Hepatocyte (in vitro differentiated cells): Measurements from ENCODE around the gene GFOD1. TPM values are rescaled to one million over a fixed set of nuclear protein-coding genes. Genes with fewer than 3 reads are reported as not detected.

Experiments
- DNase-seq: peaks from one replicate; pipeline ENCODE4 v3.0.0-alpha.2; 2016; ENCODE audit warnings: low spot score
- H2AFZ ChIP-seq: fragments of 200-600 bp; sonication (generic); 2 replicates; pipeline ENCODE4 v1.6.0; 2016; ENCODE audit warnings: antibody characterized with exemption, mild to moderate bottlenecking
- H3K27ac ChIP-seq: fragments of 200-600 bp; sonication (generic); 2 replicates; pipeline ENCODE4 v1.5.1; 2016; ENCODE audit warnings: mild to moderate bottlenecking
- H3K27me3 ChIP-seq: fragments of 200-600 bp; sonication (generic); 2 replicates; pipeline ENCODE4 v1.6.1; 2016
- H3K36me3 ChIP-seq: fragments of 200-600 bp; sonication (generic); replicated peaks from 2 replicates; pipeline ENCODE4 v1.5.1; 2016; ENCODE audit warnings: low read depth; ENCODE audit not compliant: insufficient read depth
- H3K4me1 ChIP-seq: fragments of 200-600 bp; sonication (generic); 2 replicates; pipeline ENCODE4 v1.5.1; 2016; ENCODE audit warnings: mild to moderate bottlenecking, moderate library complexity; ENCODE audit not compliant: insufficient read depth
- H3K4me2 ChIP-seq: fragments of 200-600 bp; sonication (generic); 2 replicates; pipeline ENCODE4 v1.6.0; 2016
- H3K4me3 ChIP-seq: fragments of 200-600 bp; sonication (generic); 2 replicates; pipeline ENCODE4 v1.5.1; 2016; ENCODE audit warnings: mild to moderate bottlenecking
- H3K79me2 ChIP-seq: fragments of 200-600 bp; sonication (generic); 2 replicates; pipeline ENCODE4 v1.6.0; 2017; ENCODE audit warnings: mild to moderate bottlenecking
- H3K9me2 ChIP-seq: fragments of 200-600 bp; sonication (generic); replicated peaks from 2 replicates; pipeline ENCODE4 v1.6.0; 2017; ENCODE audit warnings: mild to moderate bottlenecking; ENCODE audit not compliant: insufficient read depth
- H3K9me3 ChIP-seq: fragments of 200-600 bp; sonication (generic); 2 replicates; pipeline ENCODE4 v1.5.1; 2016; ENCODE audit warnings: low read depth, mild to moderate bottlenecking
- H4K20me1 ChIP-seq: fragments of 200-600 bp; sonication (generic); 2 replicates; pipeline ENCODE4 v1.6.0; 2016; ENCODE audit warnings: mild to moderate bottlenecking; ENCODE audit not compliant: insufficient read depth, poor library complexity, severe bottlenecking
- EZH2 ChIP-seq: fragments of 200-600 bp; sonication (generic); IDR thresholded peaks from 2 replicates; pipeline ENCODE4 v1.6.1; 2016; ENCODE audit warnings: antibody characterized with exemption, mild to moderate bottlenecking, borderline replicate concordance
- EZH2phosphoT487 ChIP-seq: fragments of 200-600 bp; sonication (generic); IDR thresholded peaks from one replicate; pipeline ENCODE4 v1.6.1; 2018; ENCODE audit warnings: antibody characterized with exemption, mild to moderate bottlenecking, low read depth, moderate library complexity; ENCODE audit not compliant: unreplicated experiment, severe bottlenecking
- WGBS: methylation state at CpG from one replicate; pipeline ENCODE4 v1.1.6; 2016; ENCODE audit warnings: low lambda C conversion rate; ENCODE audit errors: missing lambda C conversion rate; 5-methylcytosine and 5-hydroxymethylcytosine counted together
- polyA plus RNA-seq: library from polyadenylated mRNA; unstranded; fragments of >200 nt; fragmentation: Nextera tagmentation; extraction: Ambion mirVana; gene quantifications from 2 replicates; pipeline ENCODE4 v1.2.1, GENCODE V29; 2016
- total RNA-seq: library from RNA; depleted of rRNA; stranded (reverse); fragments of >200 nt; gene quantifications from 2 replicates; pipeline ENCODE4 v1.2.3, GENCODE V29; 2014
- TF ChIP-seq, protein P1 (sequence below): fragments of 200-600 bp; sonication (generic); IDR thresholded peaks from 2 replicates; pipeline ENCODE4 v1.5.1; 2016; ENCODE audit warnings: antibody characterized with exemption, mild to moderate bottlenecking; ENCODE audit not compliant: poor library complexity

The GFOD1 gene
- total and polyA plus RNA-seq, 2 experiments from 2014 or later, result 2.8 to 3.5 TPM

GRCh38 chr6:13412639-13413465, 74.5 kb downstream of the GFOD1 start:
- no peak overlapping the region for H2AFZ ChIP-seq
- no peak overlapping the region for H3K27ac ChIP-seq
- no peaks in the 10 kb centered on the region for H3K27me3 ChIP-seq
- no peaks in the 10 kb centered on the region for H3K36me3 ChIP-seq
- TF ChIP-seq EZH2, result no peak
- TF ChIP-seq, protein P1, sequence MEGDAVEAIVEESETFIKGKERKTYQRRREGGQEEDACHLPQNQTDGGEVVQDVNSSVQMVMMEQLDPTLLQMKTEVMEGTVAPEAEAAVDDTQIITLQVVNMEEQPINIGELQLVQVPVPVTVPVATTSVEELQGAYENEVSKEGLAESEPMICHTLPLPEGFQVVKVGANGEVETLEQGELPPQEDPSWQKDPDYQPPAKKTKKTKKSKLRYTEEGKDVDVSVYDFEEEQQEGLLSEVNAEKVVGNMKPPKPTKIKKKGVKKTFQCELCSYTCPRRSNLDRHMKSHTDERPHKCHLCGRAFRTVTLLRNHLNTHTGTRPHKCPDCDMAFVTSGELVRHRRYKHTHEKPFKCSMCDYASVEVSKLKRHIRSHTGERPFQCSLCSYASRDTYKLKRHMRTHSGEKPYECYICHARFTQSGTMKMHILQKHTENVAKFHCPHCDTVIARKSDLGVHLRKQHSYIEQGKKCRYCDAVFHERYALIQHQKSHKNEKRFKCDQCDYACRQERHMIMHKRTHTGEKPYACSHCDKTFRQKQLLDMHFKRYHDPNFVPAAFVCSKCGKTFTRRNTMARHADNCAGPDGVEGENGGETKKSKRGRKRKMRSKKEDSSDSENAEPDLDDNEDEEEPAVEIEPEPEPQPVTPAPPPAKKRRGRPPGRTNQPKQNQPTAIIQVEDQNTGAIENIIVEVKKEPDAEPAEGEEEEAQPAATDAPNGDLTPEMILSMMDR, result no peak
- TF ChIP-seq EZH2phosphoT487, result no peak
- H3K4me1 ChIP-seq, result peaks cover 9% of the 10 kb centered on the region
- H3K9me2 ChIP-seq, result no peaks in the 10 kb centered on the region
- no peak for DNase-seq
- H3K9me3 ChIP-seq, result no peaks in the 10 kb centered on the region
- no peaks in the 10 kb centered on the region for H4K20me1 ChIP-seq
- 89% methylated on average over 9 of the region's 9 CpGs for WGBS
- no peaks in the 10 kb centered on the region for H3K79me2 ChIP-seq
- H3K4me2 ChIP-seq, result no peak overlapping the region
- H3K4me3 ChIP-seq, result no peak overlapping the region

GRCh38 chr6:13412211-13412610, 75.2 kb downstream of the GFOD1 start:
- no peaks in the 10 kb centered on the region for H3K9me2 ChIP-seq
- no peak overlapping the region for H3K4me2 ChIP-seq
- H4K20me1 ChIP-seq, result no peaks in the 10 kb centered on the region
- no peaks in the 10 kb centered on the region for H3K36me3 ChIP-seq
- no peaks in the 10 kb centered on the region for H3K27me3 ChIP-seq
- DNase-seq, result no peak
- no peak overlapping the region for H2AFZ ChIP-seq
- no peak overlapping the region for H3K27ac ChIP-seq
- TF ChIP-seq EZH2phosphoT487 (no peak), EZH2 (no peak)
- TF ChIP-seq, protein P1, result no peak
- H3K4me3 ChIP-seq, result no peak overlapping the region
- 93% methylated on average over 5 of the region's 5 CpGs for WGBS
- H3K79me2 ChIP-seq, result no peaks in the 10 kb centered on the region
- H3K9me3 ChIP-seq, result no peaks in the 10 kb centered on the region
- peaks cover 9% of the 10 kb centered on the region for H3K4me1 ChIP-seq

DNA sequence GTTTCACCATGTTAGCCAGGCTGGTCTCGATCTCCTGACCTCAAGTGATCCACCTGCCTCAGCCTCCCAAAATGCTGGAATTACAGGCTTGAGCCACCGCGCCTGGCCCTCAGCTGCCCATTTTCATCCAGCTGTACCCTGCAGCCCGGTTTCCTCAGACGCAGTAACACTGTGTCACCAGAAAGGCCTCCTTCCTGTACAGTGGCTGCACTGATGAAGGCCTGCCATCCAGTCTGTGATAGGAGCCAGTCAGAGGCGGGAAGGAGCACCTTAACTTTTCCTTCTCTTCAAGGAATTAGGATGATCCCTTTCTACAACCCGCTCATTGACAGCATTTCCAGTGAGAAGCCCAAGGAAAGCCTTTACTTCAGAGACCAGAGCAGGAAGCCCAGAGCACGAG, 75.9 kb downstream of the GFOD1 start:
- no peak overlapping the region for H3K4me2 ChIP-seq
- WGBS, result 93% methylated on average over 8 of the region's 8 CpGs
- H2AFZ ChIP-seq, result no peak overlapping the region
- TF ChIP-seq EZH2, result no peak
- TF ChIP-seq EZH2phosphoT487, result no peak
- H4K20me1 ChIP-seq, result no peaks in the 10 kb centered on the region
- H3K9me3 ChIP-seq, result no peaks in the 10 kb centered on the region
- H3K36me3 ChIP-seq, result no peaks in the 10 kb centered on the region
- no peaks in the 10 kb centered on the region for H3K9me2 ChIP-seq
- no peaks in the 10 kb centered on the region for H3K27me3 ChIP-seq
- H3K27ac ChIP-seq, result no peak overlapping the region
- no peaks in the 10 kb centered on the region for H3K79me2 ChIP-seq
- H3K4me1 ChIP-seq, result peaks cover 9% of the 10 kb centered on the region
- no peak for DNase-seq
- H3K4me3 ChIP-seq, result no peak overlapping the region

DNA sequence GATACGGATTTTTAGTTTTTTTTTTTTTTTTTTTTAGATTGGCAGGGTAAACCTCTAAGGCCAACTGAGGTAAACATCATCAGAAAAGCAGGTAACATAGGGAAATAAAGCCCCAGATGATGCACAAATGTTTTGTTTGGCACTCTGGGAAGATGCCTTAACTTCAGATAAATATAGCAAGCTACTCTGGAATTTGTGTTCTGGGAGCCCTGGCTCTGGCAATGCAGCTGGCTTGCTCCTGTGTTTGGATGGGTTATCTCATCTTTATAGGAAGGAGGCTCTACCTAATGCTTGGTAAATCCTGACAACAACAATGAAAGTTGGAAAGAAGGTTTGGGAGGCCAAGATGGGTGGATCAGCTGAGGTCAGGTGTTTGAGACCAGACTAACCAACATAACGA, 77.4 kb downstream of the GFOD1 start:
- Histone ChIP-seq H3K4me2 (no peak overlapping the region), H3K4me3 (no peak overlapping the region), H3K27me3 (no peaks in the 10 kb centered on the region), H2AFZ (no peak overlapping the region), H3K9me2 (no peaks in the 10 kb centered on the region), H3K79me2 (no peaks in the 10 kb centered on the region), H3K4me1 (peaks cover 9% of the 10 kb centered on the region), H3K27ac (no peak overlapping the region), H3K36me3 (no peaks in the 10 kb centered on the region), H4K20me1 (no peaks in the 10 kb centered on the region), H3K9me3 (no peaks in the 10 kb centered on the region)
- no peak for TF ChIP-seq EZH2
- no peak for TF ChIP-seq EZH2phosphoT487
- TF ChIP-seq, protein P1, result no peak
- 86% methylated on average over 2 of the region's 2 CpGs for WGBS
- DNase-seq, result no peak
